K562 (cell line): ENCODE data around the gene TMEM131. TPM values are rescaled to one million over a fixed set of nuclear protein-coding genes. Genes with fewer than 3 reads are reported as not detected.

Source experiments
- ATAC-seq: fragments of 200-7000 bp; cut with Tn5 transposase; 3 replicates; pipeline ENCODE4 v1.9.1; 2020; ENCODE audit warnings: moderate library complexity
- BruUV-seq: library from RNA; stranded (reverse); fragments of 400-500 nt; replicated peaks from 2 replicates; lab custom pipeline; 2021; lab: Mats Ljungman, UMichigan
- CTCF ChIA-PET: fragments of 300-600 bp; formaldehyde crosslinking; extraction: SDS; loops from one replicate; lab custom pipeline; 2021; ENCODE audit warnings: low intra/inter-chr PET ratio; lab: Yijun Ruan, JAX
- POLR2A ChIA-PET: fragments of 300-600, 350-650 bp; sonication (Branson Sonifier 250); formaldehyde crosslinking; extraction: SDS; loops from one replicate; lab custom pipeline; 2021; ENCODE audit warnings: antibody characterized with exemption, inconsistent platforms; lab: Yijun Ruan, JAX
- DNase-seq, 4 experiments: peaks; one replicate each; pipeline versions ENCODE4 v3.0.0 to v3.0.0-alpha.2; 2011 to 2018; ENCODE audit warnings: low spot score in 3 of 4, mixed read lengths in 3 of 4; ENCODE audit errors: extremely low read depth in 1 of 4
- FAIRE-seq: peaks from 2 replicates; lab custom pipeline; 2011; peaks lifted over from hg19 to GRCh38; lab: Jason Lieb, UNC
- H2AFZ ChIP-seq: 2 replicates; pipeline ENCODE4 v1.6.0; 2011; ENCODE audit warnings: low read depth, low read length, control low read depth, inconsistent platforms
- H3K27ac ChIP-seq: fragments of 200-600 bp; 3 replicates; pipeline ENCODE4 v1.8.0; 2011; ENCODE audit warnings: low read depth, mild to moderate bottlenecking, control low read depth, inconsistent platforms, low read length, moderate library complexity, mixed read lengths; ENCODE audit errors: extremely low read depth
- H3K27me3 ChIP-seq, 2 experiments: fragments of 300-600 bp in 1 of 2; 2 replicates in 1 of 2; 3 replicates in 1 of 2; pipeline versions ENCODE4 v1.6.0 to v1.8.0; 2011; ENCODE audit warnings: inconsistent platforms in 2 of 2, low read length in 2 of 2, mild to moderate bottlenecking in 1 of 2, mixed read lengths in 1 of 2, moderate library complexity in 1 of 2; ENCODE audit not compliant: control insufficient read depth in 2 of 2, insufficient read depth in 2 of 2
- H3K36me3 ChIP-seq: fragments of 300-600 bp; 3 replicates; pipeline ENCODE4 v1.8.0; 2011; ENCODE audit warnings: mild to moderate bottlenecking, low read length, inconsistent platforms; ENCODE audit not compliant: control insufficient read depth, insufficient read depth
- H3K4me1 ChIP-seq, 2 experiments: fragments of 200-600 bp in 1 of 2; replicated peaks in 1 of 2; 2 replicates in 1 of 2; 3 replicates in 1 of 2; pipeline versions ENCODE4 v1.5.1 to v1.8.0; 2011; ENCODE audit warnings: inconsistent platforms in 2 of 2, low read length in 2 of 2, mild to moderate bottlenecking in 1 of 2, mixed read lengths in 1 of 2, moderate library complexity in 1 of 2; ENCODE audit not compliant: control insufficient read depth in 2 of 2, insufficient read depth in 2 of 2
- H3K4me2 ChIP-seq: 2 replicates; pipeline ENCODE4 v1.6.1; 2011; ENCODE audit warnings: low read length, control low read depth, inconsistent platforms, mixed read lengths; ENCODE audit not compliant: insufficient read depth
- H3K4me3 ChIP-seq: fragments of 200-600 bp; sonication (generic), shearing (Covaris generic); 2 replicates; pipeline ENCODE4 v1.5.1; 2016; ENCODE audit warnings: control low read depth, inconsistent platforms
- H3K79me2 ChIP-seq: fragments of 200-600 bp; 3 replicates; pipeline ENCODE4 v1.8.0; 2011; ENCODE audit warnings: low read length, inconsistent platforms; ENCODE audit not compliant: control insufficient read depth, insufficient read depth
- H3K9ac ChIP-seq, 2 experiments: 2 replicates each; pipeline versions ENCODE4 v1.6.0 to v1.6.1; 2011; ENCODE audit warnings: low read depth in 2 of 2, low read length in 2 of 2, control low read depth in 1 of 2, inconsistent platforms in 1 of 2, mild to moderate bottlenecking in 1 of 2, mixed read lengths in 1 of 2; ENCODE audit not compliant: insufficient read depth in 1 of 2
- H3K9me1 ChIP-seq: one replicate; pipeline ENCODE4 v1.6.0; 2011; ENCODE audit warnings: inconsistent platforms, mild to moderate bottlenecking, low read length, moderate library complexity; ENCODE audit not compliant: control insufficient read depth, insufficient read depth
- H3K9me3 ChIP-seq: replicated peaks from 2 replicates; pipeline ENCODE4 v1.5.1; 2011; ENCODE audit warnings: low read depth, low read length, inconsistent platforms; ENCODE audit not compliant: control insufficient read depth, insufficient read depth
- H4K20me1 ChIP-seq: replicated peaks from 2 replicates; pipeline ENCODE4 v1.6.1; 2011; ENCODE audit warnings: low read length, inconsistent platforms, mixed read lengths; ENCODE audit not compliant: control insufficient read depth, insufficient read depth
- ARID2 ChIP-seq: fragments of 450-650 bp; IDR thresholded peaks from 2 replicates; pipeline ENCODE4 v1.6.1; 2017; ENCODE audit warnings: antibody characterized with exemption, mild to moderate bottlenecking
- ARNT ChIP-seq, 2 experiments: fragments of 450-650 bp; IDR thresholded peaks; 2 replicates each; pipeline ENCODE4 v1.6.1; 2016; ENCODE audit warnings: mild to moderate bottlenecking in 1 of 2
- JUND ChIP-seq, 2 experiments: IDR thresholded peaks; 2 replicates in 1 of 2; 3 replicates in 1 of 2; pipeline ENCODE4 v1.6.1; 2011; ENCODE audit warnings: borderline replicate concordance in 2 of 2, low read depth in 2 of 2, low read length in 2 of 2, improper control_type of control experiment in 1 of 2, missing biosample characterization in 1 of 2, missing genetic modification characterization in 1 of 2, missing genetic modification reagents in 1 of 2
- KLF10 ChIP-seq: fragments of 250-450 bp; sonication (Bioruptor Pico); IDR thresholded peaks from 2 replicates; pipeline ENCODE4 v1.6.1; 2021; ENCODE audit warnings: matching md5 sums
- RREB1 ChIP-seq: fragments of 250-450 bp; sonication (Bioruptor Pico); IDR thresholded peaks from 2 replicates; pipeline ENCODE4 v1.4.0; 2020
- ZNF780A ChIP-seq: fragments of 250-450 bp; sonication (Bioruptor Pico); IDR thresholded peaks from 2 replicates; pipeline ENCODE4 v1.5.0; 2021; ENCODE audit warnings: mild to moderate bottlenecking
- WGBS: fragments of 100-300 bp; shearing (Covaris generic); methylation state at CpG from one replicate; pipeline ENCODE4 v1.1.6; 2016; ENCODE audit warnings: low coverage, mixed read lengths; ENCODE audit not compliant: insufficient coverage; ENCODE audit errors: missing lambda C conversion rate; 5-methylcytosine and 5-hydroxymethylcytosine counted together
- in situ Hi-C: fragments of 300-500 bp; cut with MboI; formaldehyde crosslinking; loops from 4 replicates; pipeline ENCODE4 v1.15.0; 2018; ENCODE audit warnings: inconsistent platforms, mixed read lengths
- intact Hi-C: fragments of 100-400 bp; cut with micrococcal nuclease; formaldehyde crosslinking; loops from 2 replicates; pipeline ENCODE4 v1.14.2; 2022
- polyA plus RNA-seq, 8 experiments: library from polyadenylated mRNA; depleted of rRNA in 4 of 8; stranded (reverse) in 5 of 8; unstranded in 3 of 8; fragments of >200 nt; fragmentation: Nextera tagmentation in 2 of 8; fragmentation: Illumina TruSeq in 1 of 8; extraction: Ambion mirVana in 2 of 8; extraction: Trizol in 1 of 8; gene quantifications; 2 replicates each; pipeline versions ENCODE4 v1.2.1 to v1.2.3, GENCODE V29; 2011 to 2014; ENCODE audit warnings: inconsistent platforms in 1 of 8, missing spikeins in 1 of 8
- total RNA-seq, 7 experiments: library from RNA; depleted of rRNA in 6 of 7; stranded (reverse); fragments of >200 nt in 6 of 7; fragmentation: Illumina TruSeq in 2 of 7; extraction: Trizol in 2 of 7; gene quantifications; 2 replicates each; pipeline versions ENCODE4 v1.2.1 to v1.2.3, GENCODE V29; 2011 to 2021; ENCODE audit warnings: low replicate concordance in 1 of 7
- TF ChIP-seq, protein P1 (sequence below): fragments of 450-650 bp; conservative IDR thresholded peaks from 2 replicates; pipeline ENCODE4 v1.6.1; 2016; ENCODE audit warnings: missing genetic modification characterization, low read depth, mild to moderate bottlenecking, missing compliant biosample characterization, moderate library complexity
- TF ChIP-seq, protein P2 (sequence below): sonication (generic); formaldehyde crosslinking; IDR thresholded peaks from 2 replicates; pipeline ENCODE4 v1.8.1; 2023; ENCODE audit warnings: missing genetic modification reagents, mild to moderate bottlenecking, borderline replicate concordance

The TMEM131 gene
- total and polyA plus RNA-seq, 9 of the 15 experiments (the other 6 are each of a cell fraction or from before 2014, with no cell fraction given): 2.5 to 21.1 (median 12.4) TPM

GRCh38 chr2:97723156-97724072 lies 272.3 kb downstream of the TMEM131 start:
- no TSS peak for BruUV-seq
- Histone ChIP-seq H3K9ac (no peak overlapping the region), H3K4me3 (no peak overlapping the region), H3K27ac (no peak overlapping the region), H2AFZ (no peak overlapping the region), H3K9me3 (no peaks in the 10 kb centered on the region), H3K9me1 (no peaks in the 10 kb centered on the region), H3K4me1 (peaks cover 0 to 18% of the 10 kb centered on the region in 2 experiments; a peak in 1 of 5 replicates), H3K27me3 (peaks cover 0 to 32% of the 10 kb centered on the region in 2 experiments; a peak in 2 of 5 replicates), H3K79me2 (no peaks in the 10 kb centered on the region), H4K20me1 (no peaks in the 10 kb centered on the region; the same call in 1 of the 2 replicates), H3K36me3 (no peaks in the 10 kb centered on the region), H3K4me2 (no peak overlapping the region)
- ATAC-seq (no peak), FAIRE-seq (no peak), DNase-seq (no peak)
- ChIA-PET POLR2A (no interaction called here), CTCF (no interaction called here)
- 51% methylated on average over 27 of the region's 37 CpGs for WGBS
- in situ Hi-C loops: no loop called here
- intact Hi-C loops: no loop called here
- TF ChIP-seq JUND (IDR thresholded peaks at IDR 0.05; ENCODE audit: borderline replicate concordance, low read depth, low read length) (no peak), JUND (tag; IDR thresholded peaks at IDR 0.05; ENCODE audit: borderline replicate concordance, low read depth, low read length) (no peak), RREB1 (no peak), ARNT (IDR thresholded peaks at IDR 0.05) (no peak), ZNF780A (CRISPR knock-in tag) (no peak), ARID2 (no peak), KLF10 (CRISPR knock-in tag) (no peak)
- TF ChIP-seq, protein P1, sequence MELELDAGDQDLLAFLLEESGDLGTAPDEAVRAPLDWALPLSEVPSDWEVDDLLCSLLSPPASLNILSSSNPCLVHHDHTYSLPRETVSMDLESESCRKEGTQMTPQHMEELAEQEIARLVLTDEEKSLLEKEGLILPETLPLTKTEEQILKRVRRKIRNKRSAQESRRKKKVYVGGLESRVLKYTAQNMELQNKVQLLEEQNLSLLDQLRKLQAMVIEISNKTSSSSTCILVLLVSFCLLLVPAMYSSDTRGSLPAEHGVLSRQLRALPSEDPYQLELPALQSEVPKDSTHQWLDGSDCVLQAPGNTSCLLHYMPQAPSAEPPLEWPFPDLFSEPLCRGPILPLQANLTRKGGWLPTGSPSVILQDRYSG: no peak
- TF ChIP-seq, protein P2, sequence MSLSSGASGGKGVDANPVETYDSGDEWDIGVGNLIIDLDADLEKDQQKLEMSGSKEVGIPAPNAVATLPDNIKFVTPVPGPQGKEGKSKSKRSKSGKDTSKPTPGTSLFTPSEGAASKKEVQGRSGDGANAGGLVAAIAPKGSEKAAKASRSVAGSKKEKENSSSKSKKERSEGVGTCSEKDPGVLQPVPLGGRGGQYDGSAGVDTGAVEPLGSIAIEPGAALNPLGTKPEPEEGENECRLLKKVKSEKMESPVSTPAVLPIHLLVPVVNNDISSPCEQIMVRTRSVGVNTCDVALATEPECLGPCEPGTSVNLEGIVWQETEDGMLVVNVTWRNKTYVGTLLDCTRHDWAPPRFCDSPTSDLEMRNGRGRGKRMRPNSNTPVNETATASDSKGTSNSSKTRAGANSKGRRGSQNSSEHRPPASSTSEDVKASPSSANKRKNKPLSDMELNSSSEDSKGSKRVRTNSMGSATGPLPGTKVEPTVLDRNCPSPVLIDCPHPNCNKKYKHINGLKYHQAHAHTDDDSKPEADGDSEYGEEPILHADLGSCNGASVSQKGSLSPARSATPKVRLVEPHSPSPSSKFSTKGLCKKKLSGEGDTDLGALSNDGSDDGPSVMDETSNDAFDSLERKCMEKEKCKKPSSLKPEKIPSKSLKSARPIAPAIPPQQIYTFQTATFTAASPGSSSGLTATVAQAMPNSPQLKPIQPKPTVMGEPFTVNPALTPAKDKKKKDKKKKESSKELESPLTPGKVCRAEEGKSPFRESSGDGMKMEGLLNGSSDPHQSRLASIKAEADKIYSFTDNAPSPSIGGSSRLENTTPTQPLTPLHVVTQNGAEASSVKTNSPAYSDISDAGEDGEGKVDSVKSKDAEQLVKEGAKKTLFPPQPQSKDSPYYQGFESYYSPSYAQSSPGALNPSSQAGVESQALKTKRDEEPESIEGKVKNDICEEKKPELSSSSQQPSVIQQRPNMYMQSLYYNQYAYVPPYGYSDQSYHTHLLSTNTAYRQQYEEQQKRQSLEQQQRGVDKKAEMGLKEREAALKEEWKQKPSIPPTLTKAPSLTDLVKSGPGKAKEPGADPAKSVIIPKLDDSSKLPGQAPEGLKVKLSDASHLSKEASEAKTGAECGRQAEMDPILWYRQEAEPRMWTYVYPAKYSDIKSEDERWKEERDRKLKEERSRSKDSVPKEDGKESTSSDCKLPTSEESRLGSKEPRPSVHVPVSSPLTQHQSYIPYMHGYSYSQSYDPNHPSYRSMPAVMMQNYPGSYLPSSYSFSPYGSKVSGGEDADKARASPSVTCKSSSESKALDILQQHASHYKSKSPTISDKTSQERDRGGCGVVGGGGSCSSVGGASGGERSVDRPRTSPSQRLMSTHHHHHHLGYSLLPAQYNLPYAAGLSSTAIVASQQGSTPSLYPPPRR (CRISPR knock-in tag): no peak
